ENCODE measurements around the gene ZNF66.
"Not testable (repeated sequence)": the region's sequence is repeated elsewhere in the genome, so short reads cannot be mapped to it uniquely, and the experiment has no call there.

The ZNF66 gene

DNA sequence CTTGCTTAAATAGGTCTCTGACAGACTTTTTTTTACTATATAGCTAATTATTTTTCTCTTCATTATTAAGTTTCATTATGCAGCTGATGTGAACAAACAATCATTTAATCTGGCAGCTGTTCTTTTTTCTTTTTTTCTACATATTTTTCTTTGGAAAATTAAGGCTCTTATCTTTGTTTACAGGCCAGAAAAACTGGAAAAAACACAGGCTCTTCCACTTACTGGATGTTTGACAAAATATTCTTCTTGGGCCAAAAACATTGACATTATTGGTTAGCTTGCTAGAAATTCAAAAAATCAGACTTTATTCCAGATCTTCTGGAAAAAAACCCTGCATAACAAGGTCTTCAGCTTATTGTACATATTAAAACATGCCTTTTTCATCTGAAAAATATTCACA is 15.7 kb downstream of the ZNF66 start:
- Histone ChIP-seq H3K27me3 (ENCODE audit: insufficient read depth, poor library complexity, severe bottlenecking) (no peaks in the 10 kb centered on the region), H3K27ac (replicated peaks) (no peak overlapping the region), H3K4me3 (replicated peaks; ENCODE audit: insufficient read depth, low read length) (no peak overlapping the region)
- TF ChIP-seq POLR2AphosphoS5 (IDR thresholded peaks at IDR 0.05; ENCODE audit: low read depth) (no peak), REST (IDR thresholded peaks at IDR 0.05; ENCODE audit: insufficient replicate concordance, low read depth) (no peak), GABPA (IDR thresholded peaks at IDR 0.05; ENCODE audit: low read depth) (no peak), SPI1 (IDR thresholded peaks at IDR 0.05; ENCODE audit: borderline replicate concordance, low read depth) (no peak)
- TF ChIP-seq, protein P1, sequence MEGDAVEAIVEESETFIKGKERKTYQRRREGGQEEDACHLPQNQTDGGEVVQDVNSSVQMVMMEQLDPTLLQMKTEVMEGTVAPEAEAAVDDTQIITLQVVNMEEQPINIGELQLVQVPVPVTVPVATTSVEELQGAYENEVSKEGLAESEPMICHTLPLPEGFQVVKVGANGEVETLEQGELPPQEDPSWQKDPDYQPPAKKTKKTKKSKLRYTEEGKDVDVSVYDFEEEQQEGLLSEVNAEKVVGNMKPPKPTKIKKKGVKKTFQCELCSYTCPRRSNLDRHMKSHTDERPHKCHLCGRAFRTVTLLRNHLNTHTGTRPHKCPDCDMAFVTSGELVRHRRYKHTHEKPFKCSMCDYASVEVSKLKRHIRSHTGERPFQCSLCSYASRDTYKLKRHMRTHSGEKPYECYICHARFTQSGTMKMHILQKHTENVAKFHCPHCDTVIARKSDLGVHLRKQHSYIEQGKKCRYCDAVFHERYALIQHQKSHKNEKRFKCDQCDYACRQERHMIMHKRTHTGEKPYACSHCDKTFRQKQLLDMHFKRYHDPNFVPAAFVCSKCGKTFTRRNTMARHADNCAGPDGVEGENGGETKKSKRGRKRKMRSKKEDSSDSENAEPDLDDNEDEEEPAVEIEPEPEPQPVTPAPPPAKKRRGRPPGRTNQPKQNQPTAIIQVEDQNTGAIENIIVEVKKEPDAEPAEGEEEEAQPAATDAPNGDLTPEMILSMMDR (IDR thresholded peaks at IDR 0.05; ENCODE audit: insufficient read depth, low read length) = no peak
- no peak for DNase-seq (ENCODE audit: low read depth in 1 of 2, low spot score in 1 of 2)

- H3K27ac ChIP-seq (replicated peaks); DNase-seq (ENCODE audit: low read depth in 1 of 2, low spot score in 1 of 2); H3K27me3 ChIP-seq (ENCODE audit: insufficient read depth, poor library complexity, severe bottlenecking); H3K4me3 ChIP-seq (replicated peaks; ENCODE audit: insufficient read depth, low read length): not testable (repeated sequence)
Observed at GRCh38 chr19:20806311-20807262, 30.5 kb downstream of the ZNF66 start.

DNA sequence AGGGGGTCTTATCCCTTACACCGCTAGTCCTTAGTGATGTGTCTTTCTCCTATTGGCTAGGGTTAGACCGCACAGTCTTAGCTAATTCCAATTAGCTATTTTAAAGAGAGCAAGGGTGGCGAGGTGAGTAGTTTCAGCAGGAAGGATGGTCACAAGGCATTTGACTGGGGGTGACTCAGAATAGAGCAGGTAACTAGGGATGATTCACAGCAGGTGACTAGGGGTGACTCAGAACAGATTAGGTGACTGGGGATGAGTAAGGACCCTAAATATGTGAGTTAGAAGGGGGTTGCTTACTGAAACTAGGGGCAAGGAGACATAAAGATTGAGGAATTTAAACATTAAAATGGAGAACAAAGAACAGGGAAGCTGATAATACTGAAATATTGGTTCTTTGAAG is 64.3 kb downstream of the ZNF66 start:
- Histone ChIP-seq H3K27me3 (ENCODE audit: insufficient read depth, poor library complexity, severe bottlenecking) (no peaks in the 10 kb centered on the region), H3K4me3 (replicated peaks; ENCODE audit: insufficient read depth, low read length) (no peak overlapping the region), H3K27ac (replicated peaks) (no peak overlapping the region)
- DNase-seq (ENCODE audit: low read depth in 1 of 2, low spot score in 1 of 2) = no peak
- no peak for TF ChIP-seq GABPA (IDR thresholded peaks at IDR 0.05; ENCODE audit: low read depth)
- TF ChIP-seq REST (IDR thresholded peaks at IDR 0.05; ENCODE audit: insufficient replicate concordance, low read depth) = no peak
- no peak for TF ChIP-seq POLR2AphosphoS5 (IDR thresholded peaks at IDR 0.05; ENCODE audit: low read depth)
- TF ChIP-seq SPI1 (IDR thresholded peaks at IDR 0.05; ENCODE audit: borderline replicate concordance, low read depth) = no peak
- TF ChIP-seq, protein P1 (IDR thresholded peaks at IDR 0.05; ENCODE audit: insufficient read depth, low read length) = no peak
